Mesenchymal stem cell (in vitro differentiated cells and primary cell): ENCODE data around the gene MTA2.

Source experiments
- DNase-seq: peaks from one replicate; pipeline ENCODE4 v3.0.0-alpha.2; 2013
- H2AFZ ChIP-seq: one replicate; pipeline ENCODE4 v1.6.1; 2013; ENCODE audit warnings: low read depth, mild to moderate bottlenecking, control low read depth, inconsistent platforms, low read length, moderate library complexity
- H2AK5ac ChIP-seq: 2 replicates; pipeline ENCODE4 v1.6.1; 2013; ENCODE audit warnings: low read length, moderate library complexity, mild to moderate bottlenecking, inconsistent platforms; ENCODE audit not compliant: severe bottlenecking
- H2BK120ac ChIP-seq: one replicate; pipeline ENCODE4 v1.6.1; 2013; ENCODE audit warnings: low read depth, mild to moderate bottlenecking, inconsistent platforms, low read length, moderate library complexity
- H2BK12ac ChIP-seq, 2 experiments: one replicate each; pipeline ENCODE4 v1.6.1; 2013; ENCODE audit warnings: inconsistent platforms in 2 of 2, low read length in 2 of 2, mild to moderate bottlenecking in 2 of 2, moderate library complexity in 2 of 2, control low read depth in 1 of 2
- H2BK15ac ChIP-seq: one replicate; pipeline ENCODE4 v1.6.1; 2013; ENCODE audit warnings: mild to moderate bottlenecking, low read depth, inconsistent platforms; ENCODE audit not compliant: poor library complexity, severe bottlenecking
- H2BK5ac ChIP-seq: 2 replicates; pipeline ENCODE4 v1.6.1; 2013; ENCODE audit warnings: low read depth, mild to moderate bottlenecking, low read length, control low read depth, inconsistent platforms; ENCODE audit not compliant: poor library complexity, severe bottlenecking
- H3K14ac ChIP-seq, 2 experiments: one replicate each; pipeline ENCODE4 v1.6.1; 2013; ENCODE audit warnings: inconsistent platforms in 2 of 2, low read length in 2 of 2, control low read depth in 1 of 2, mild to moderate bottlenecking in 1 of 2, moderate library complexity in 1 of 2
- H3K18ac ChIP-seq, 2 experiments: one replicate each; pipeline ENCODE4 v1.6.1; 2013; ENCODE audit warnings: inconsistent platforms in 2 of 2, low read length in 2 of 2, control low read depth in 1 of 2, low read depth in 1 of 2, mild to moderate bottlenecking in 1 of 2
- H3K23ac ChIP-seq, 2 experiments: one replicate each; pipeline ENCODE4 v1.6.1; 2013; ENCODE audit warnings: inconsistent platforms in 2 of 2, low read length in 2 of 2, mild to moderate bottlenecking in 2 of 2, moderate library complexity in 2 of 2, control low read depth in 1 of 2
- H3K27ac ChIP-seq: 2 replicates; pipeline ENCODE4 v1.5.1; 2013; ENCODE audit warnings: mild to moderate bottlenecking, moderate library complexity, low read length, control low read depth, inconsistent platforms; ENCODE audit not compliant: poor library complexity, severe bottlenecking
- H3K27me3 ChIP-seq, 2 experiments: 2 replicates each; pipeline versions ENCODE4 v1.6.1 to v1.7.0; 2013; ENCODE audit warnings: low read length in 2 of 2, mild to moderate bottlenecking in 2 of 2, moderate library complexity in 2 of 2, control low read depth in 1 of 2, inconsistent platforms in 1 of 2; ENCODE audit not compliant: control insufficient read depth in 1 of 2, insufficient read depth in 1 of 2
- H3K36me3 ChIP-seq, 2 experiments: 2 replicates each; pipeline versions ENCODE4 v1.6.1 to v1.7.0; 2013; ENCODE audit warnings: low read length in 2 of 2, control low read depth in 1 of 2, inconsistent platforms in 1 of 2, low read depth in 1 of 2, mild to moderate bottlenecking in 1 of 2; ENCODE audit not compliant: insufficient read depth in 2 of 2, control insufficient read depth in 1 of 2
- H3K4ac ChIP-seq, 2 experiments: one replicate each; pipeline ENCODE4 v1.6.1; 2013; ENCODE audit warnings: inconsistent platforms in 2 of 2, low read length in 2 of 2, mild to moderate bottlenecking in 2 of 2, moderate library complexity in 2 of 2, control low read depth in 1 of 2, low read depth in 1 of 2
- H3K4me1 ChIP-seq: 2 replicates; pipeline ENCODE4 v1.6.1; 2013; ENCODE audit warnings: low read depth, low read length, control low read depth; ENCODE audit not compliant: control insufficient read depth, insufficient read depth
- H3K4me2 ChIP-seq: 2 replicates; pipeline ENCODE4 v1.6.1; 2013; ENCODE audit warnings: low read length, mild to moderate bottlenecking, inconsistent platforms; ENCODE audit not compliant: poor library complexity, severe bottlenecking
- H3K4me3 ChIP-seq, 2 experiments: 2 replicates each; pipeline versions ENCODE4 v1.5.1 to v1.7.0; 2013; ENCODE audit warnings: low read length in 2 of 2, mild to moderate bottlenecking in 2 of 2, control low read depth in 1 of 2, low read depth in 1 of 2; ENCODE audit not compliant: insufficient read depth in 1 of 2
- H3K79me1 ChIP-seq: replicated peaks from 2 replicates; pipeline ENCODE4 v1.6.1; 2013; ENCODE audit warnings: mild to moderate bottlenecking, control low read depth, low read length, inconsistent platforms; ENCODE audit not compliant: poor library complexity, severe bottlenecking
- H3K9ac ChIP-seq: 2 replicates; pipeline ENCODE4 v1.7.0; 2013; ENCODE audit warnings: mild to moderate bottlenecking, low read length, moderate library complexity
- H3K9me3 ChIP-seq: 2 replicates; pipeline ENCODE4 v1.7.0; 2013; ENCODE audit warnings: mild to moderate bottlenecking, low read length; ENCODE audit not compliant: control insufficient read depth
- H4K8ac ChIP-seq: one replicate; pipeline ENCODE4 v1.6.1; 2013; ENCODE audit warnings: inconsistent platforms, mild to moderate bottlenecking, low read length, moderate library complexity
- H4K91ac ChIP-seq: one replicate; pipeline ENCODE4 v1.6.1; 2013; ENCODE audit warnings: mild to moderate bottlenecking, low read length, inconsistent platforms
- WGBS: methylation state at CpG from one replicate; pipeline ENCODE4 v1.1.7; 2013; ENCODE audit warnings: mixed read lengths; 5-methylcytosine and 5-hydroxymethylcytosine counted together

Gene MTA2

DNA sequence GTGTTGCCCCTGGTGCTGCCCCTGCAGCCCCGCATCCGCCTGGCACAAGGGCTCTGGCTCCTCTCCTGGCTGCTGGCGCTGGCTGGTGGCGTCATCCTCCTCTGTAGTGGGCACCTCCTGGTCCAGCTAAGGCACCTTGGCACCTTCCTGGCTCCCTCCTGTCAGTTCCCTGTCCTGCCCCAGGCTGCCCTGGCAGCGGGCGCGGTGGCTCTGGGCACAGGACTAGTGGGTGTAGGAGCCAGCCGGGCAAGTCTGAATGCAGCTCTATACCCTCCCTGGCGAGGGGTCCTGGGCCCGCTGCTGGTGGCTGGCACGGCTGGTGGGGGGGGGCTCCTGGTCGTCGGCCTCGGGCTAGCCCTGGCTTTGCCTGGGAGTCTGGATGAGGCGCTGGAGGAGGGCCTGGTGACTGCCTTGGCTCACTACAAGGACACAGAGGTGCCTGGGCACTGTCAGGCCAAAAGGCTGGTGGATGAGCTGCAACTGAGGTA is 11.7 kb upstream of the MTA2 start:
- H2AK5ac ChIP-seq: peak overlapping the region; percentile 55
- peak overlapping the region; percentile 29 for H3K9ac ChIP-seq
- no peaks in the 10 kb centered on the region for H3K9me3 ChIP-seq
- peaks cover 22% of the 10 kb centered on the region for H3K4me1 ChIP-seq
- H3K27me3 ChIP-seq: no peaks in the 10 kb centered on the region
- H4K91ac ChIP-seq: peak overlapping the region; percentile 81
- peak overlapping the region; percentile 15 for H2BK15ac ChIP-seq
- peaks cover 26% of the 10 kb centered on the region for H3K79me1 ChIP-seq
- peak overlapping the region; percentile 15 for H2BK5ac ChIP-seq
- peak overlapping the region; percentile 56 for H4K8ac ChIP-seq
- peak overlapping the region in 1 of 2 experiments; percentile 61 for H3K14ac ChIP-seq
- WGBS: 88% methylated on average over 15 of the region's 15 CpGs
- peak overlapping the region; percentile 42 for H2AFZ ChIP-seq
- H3K18ac ChIP-seq: peak overlapping the region; percentile 0 to 95
- H3K4ac ChIP-seq: peak overlapping the region in 1 of 2 experiments; percentile 95
- H2BK12ac ChIP-seq: peak overlapping the region; percentile 31 to 99
- DNase-seq: no peak
- H3K23ac ChIP-seq: peak overlapping the region in 1 of 2 experiments; percentile 98
- peaks cover 52 to 61% of the 10 kb centered on the region in 2 experiments for H3K36me3 ChIP-seq
- peak overlapping the region; percentile 58 for H3K27ac ChIP-seq
- no peak overlapping the region for H3K4me2 ChIP-seq
- H3K4me3 ChIP-seq: peak overlapping the region in 1 of 2 experiments; percentile 14
- H2BK120ac ChIP-seq: no peak overlapping the region

DNA sequence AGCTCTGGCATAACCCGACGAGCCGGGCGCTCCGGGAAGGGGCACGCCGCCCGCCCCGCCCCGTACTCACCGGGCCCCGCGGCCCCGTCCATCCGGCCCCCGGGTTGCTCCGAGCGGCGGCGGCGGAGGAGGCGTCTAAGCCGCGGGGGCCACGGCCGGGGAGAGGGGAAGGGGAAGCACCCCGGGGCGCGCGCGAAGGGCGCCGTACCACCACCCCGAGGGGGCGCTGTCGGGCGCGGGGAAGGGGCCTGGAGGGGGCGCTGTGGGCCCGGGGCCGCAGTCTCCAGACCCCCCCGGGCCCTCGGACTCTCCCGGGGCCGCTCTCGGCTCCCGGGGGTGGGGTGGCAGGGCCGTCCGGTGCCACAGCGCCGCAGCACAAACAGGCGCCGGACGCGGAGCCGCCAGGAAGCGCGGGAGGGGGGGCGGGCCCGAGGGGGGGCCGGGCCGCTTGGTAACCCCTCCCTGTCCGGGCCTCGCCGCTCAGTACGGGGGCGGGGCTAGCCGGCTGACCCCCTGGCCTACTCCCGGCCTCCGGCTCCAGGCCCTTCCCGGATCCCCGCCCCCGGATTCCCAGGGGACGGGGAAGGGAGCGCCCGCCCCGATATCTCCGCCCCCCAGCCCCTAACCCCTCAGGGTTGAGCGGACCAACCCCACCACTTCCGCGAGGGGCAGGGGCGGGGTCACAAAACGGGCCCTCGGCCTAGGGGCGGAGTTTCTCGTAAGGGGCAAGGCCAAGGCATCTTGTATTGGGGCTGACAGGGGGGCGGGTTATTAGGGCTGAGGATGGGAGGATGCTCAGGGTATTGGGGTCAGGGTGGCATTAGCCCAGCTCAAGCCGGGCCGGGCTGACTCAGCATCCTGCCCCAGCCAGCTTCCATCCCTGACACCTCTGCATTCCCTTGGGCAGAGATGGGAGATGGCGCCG is 11.0 kb upstream of the MTA2 start, which contains the start of the genes EML3 and ROM1:
Gene EML3 (minus strand): TSS at position 410 of the 925 bp plus-strand sequence. CDS start 318 bp downstream, at position 92.
Gene ROM1 (plus strand): TSS at position 892 of the 925 bp plus-strand sequence. CDS start 25 bp downstream, at position 917.
- H3K9me3 ChIP-seq: no peaks in the 10 kb centered on the region
- H4K91ac ChIP-seq: peak within 1 kb of the TSS; percentile 81
- peak within 1 kb of the TSS; percentile 62 for H2BK15ac ChIP-seq
- peaks cover 59 to 67% of the 10 kb centered on the region in 2 experiments for H3K36me3 ChIP-seq
- 4% methylated on average over 48 of the region's 91 CpGs for WGBS
- peak within 1 kb of the TSS; percentile 69 to 85 for H3K4me3 ChIP-seq
- peaks cover 28% of the 10 kb centered on the region for H3K79me1 ChIP-seq
- peak within 1 kb of the TSS; percentile 81 for H2BK120ac ChIP-seq
- H3K23ac ChIP-seq: peak within 1 kb of the TSS in 1 of 2 experiments; percentile 98
- peak within 1 kb of the TSS in 1 of 2 experiments; percentile 96 for H3K14ac ChIP-seq
- H3K4me2 ChIP-seq: peak within 1 kb of the TSS; percentile 84
- peak within 1 kb of the TSS; percentile 42 for H2AFZ ChIP-seq
- H3K9ac ChIP-seq: peak within 1 kb of the TSS; percentile 93
- H2AK5ac ChIP-seq: peak within 1 kb of the TSS; percentile 55
- peak within 1 kb of the TSS; percentile 60 for H3K27ac ChIP-seq
- H3K27me3 ChIP-seq: no peaks in the 10 kb centered on the region
- H3K4ac ChIP-seq: peak within 1 kb of the TSS; percentile 35 to 95
- DNase-seq: peak; percentile 81
- peak within 1 kb of the TSS; percentile 86 to 95 for H3K18ac ChIP-seq
- peaks cover 22% of the 10 kb centered on the region for H3K4me1 ChIP-seq
- peak within 1 kb of the TSS; percentile 69 to 99 for H2BK12ac ChIP-seq
- peak within 1 kb of the TSS; percentile 15 for H2BK5ac ChIP-seq
- H4K8ac ChIP-seq: peak within 1 kb of the TSS; percentile 58

- Histone ChIP-seq H3K4ac (peak overlapping the region; percentile 35 to 94), H3K23ac (peak overlapping the region in 1 of 2 experiments; percentile 48), H2BK12ac (peak overlapping the region; percentile 69 to 78), H2AFZ (no peak overlapping the region), H3K4me1 (peaks cover 22% of the 10 kb centered on the region), H3K14ac (peak overlapping the region in 1 of 2 experiments; percentile 96), H3K79me1 (peaks cover 25% of the 10 kb centered on the region), H2AK5ac (no peak overlapping the region), H2BK120ac (peak overlapping the region; percentile 81), H3K9ac (peak overlapping the region; percentile 93), H3K9me3 (no peaks in the 10 kb centered on the region), H3K27me3 (no peaks in the 10 kb centered on the region), H4K8ac (peak overlapping the region; percentile 58), H2BK5ac (no peak overlapping the region), H3K36me3 (peaks cover 58 to 61% of the 10 kb centered on the region in 2 experiments), H3K4me2 (peak overlapping the region; percentile 84), H2BK15ac (peak overlapping the region; percentile 41), H3K18ac (peak overlapping the region; percentile 86 to 89), H3K27ac (peak overlapping the region; percentile 60), H4K91ac (peak overlapping the region; percentile 66), H3K4me3 (peak overlapping the region; percentile 69 to 85)
- WGBS: 3% methylated on average over 34 of the region's 34 CpGs
- DNase-seq: peak; percentile 71
Observed at GRCh38 chr11:62611705-62612365, 10.2 kb upstream of the MTA2 start.
